Ovary (tissue), 3 donors: ENCODE data around the gene RETN.

Source experiments
- EP300 ChIP-seq: sonication (generic); formaldehyde crosslinking; IDR thresholded peaks from one replicate; pipeline ENCODE4 v1.6.1; 2017; ENCODE audit warnings: antibody characterized with exemption
- POLR2A ChIP-seq: fragments of 450-650 bp; IDR thresholded peaks from one replicate; pipeline ENCODE4 v1.6.1; 2017; ENCODE audit warnings: antibody characterized with exemption, mild to moderate bottlenecking, moderate library complexity
- TF ChIP-seq, protein P1 (sequence below), 3 donors: fragments of 450-650 bp in 2 of 3; fragments of 200-600 bp in 1 of 3; IDR thresholded peaks; one replicate each; pipeline versions ENCODE4 v1.5.1 to v1.8.0; 2016 to 2022; ENCODE audit warnings: antibody characterized with exemption in 3 of 3, mild to moderate bottlenecking in 1 of 3
- donor health status: DM: no; HTN: no; CAD: no.

GRCh38 chr19:7645656-7646425 lies 23.0 kb upstream of the RETN start:
- TF ChIP-seq, protein P1, sequence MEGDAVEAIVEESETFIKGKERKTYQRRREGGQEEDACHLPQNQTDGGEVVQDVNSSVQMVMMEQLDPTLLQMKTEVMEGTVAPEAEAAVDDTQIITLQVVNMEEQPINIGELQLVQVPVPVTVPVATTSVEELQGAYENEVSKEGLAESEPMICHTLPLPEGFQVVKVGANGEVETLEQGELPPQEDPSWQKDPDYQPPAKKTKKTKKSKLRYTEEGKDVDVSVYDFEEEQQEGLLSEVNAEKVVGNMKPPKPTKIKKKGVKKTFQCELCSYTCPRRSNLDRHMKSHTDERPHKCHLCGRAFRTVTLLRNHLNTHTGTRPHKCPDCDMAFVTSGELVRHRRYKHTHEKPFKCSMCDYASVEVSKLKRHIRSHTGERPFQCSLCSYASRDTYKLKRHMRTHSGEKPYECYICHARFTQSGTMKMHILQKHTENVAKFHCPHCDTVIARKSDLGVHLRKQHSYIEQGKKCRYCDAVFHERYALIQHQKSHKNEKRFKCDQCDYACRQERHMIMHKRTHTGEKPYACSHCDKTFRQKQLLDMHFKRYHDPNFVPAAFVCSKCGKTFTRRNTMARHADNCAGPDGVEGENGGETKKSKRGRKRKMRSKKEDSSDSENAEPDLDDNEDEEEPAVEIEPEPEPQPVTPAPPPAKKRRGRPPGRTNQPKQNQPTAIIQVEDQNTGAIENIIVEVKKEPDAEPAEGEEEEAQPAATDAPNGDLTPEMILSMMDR (IDR thresholded peaks at IDR 0.05) = no peak
- TF ChIP-seq POLR2A (no peak), EP300 (no peak)
